Measurements from ENCODE around the gene PHKG2.
A peak's percentile ranks its signal among the peaks of the same experiment; 100 is the strongest.

PHKG2 gene

GRCh38 chr16:30756781-30757100, 8.5 kb downstream of the PHKG2 start:
- no peak for DNase-seq (ENCODE audit: low read depth in 2 of 2)

- DNase-seq (ENCODE audit: low read depth in 2 of 2), result no peak
These were observed 9.1 kb downstream of the PHKG2 start for GRCh38 chr16:30757316-30757715.

GRCh38 chr16:30758988-30759491, 10.8 kb downstream of the PHKG2 start:
- no peak for DNase-seq (ENCODE audit: low read depth in 2 of 2)

GRCh38 chr16:30760001-30760559, 11.9 kb downstream of the PHKG2 start:
- no peak for DNase-seq (ENCODE audit: low read depth in 2 of 2)

GRCh38 chr16:30760577-30761426, 12.6 kb downstream of the PHKG2 start:
- DNase-seq (ENCODE audit: low read depth in 2 of 2), result no peak

GRCh38 chr16:30761427-30761927, 13.3 kb downstream of the PHKG2 start:
- peak in 1 of 2 donors; percentile 33 for DNase-seq (ENCODE audit: low read depth in 2 of 2)

GRCh38 chr16:30761928-30762902, 14.0 kb downstream of the PHKG2 start, which contains the start of the genes CFAP119 and RNF40:
Gene CFAP119, minus strand, starts transcription at chr16:30762062. Its CDS starts 314 bp downstream, at chr16:30761748.
Gene RNF40, plus strand, starts transcription at chr16:30762322. Its CDS starts 224 bp downstream, at chr16:30762546.
- peak; percentile 80 to 86 for DNase-seq (ENCODE audit: low read depth in 2 of 2)

GRCh38 chr16:30762991-30763725, 14.9 kb downstream of the PHKG2 start:
- DNase-seq (ENCODE audit: low read depth in 2 of 2), result no peak

- DNase-seq (ENCODE audit: low read depth in 2 of 2), result no peak
These were observed 15.9 kb downstream of the PHKG2 start for GRCh38 chr16:30764086-30764485.

- DNase-seq (ENCODE audit: low read depth in 2 of 2), result no peak
These were observed 16.7 kb downstream of the PHKG2 start for GRCh38 chr16:30764816-30765465.

- DNase-seq (ENCODE audit: low read depth in 2 of 2), result no peak
These were observed 18.1 kb downstream of the PHKG2 start for GRCh38 chr16:30766206-30766932.

GRCh38 chr16:30766933-30767284, 18.7 kb downstream of the PHKG2 start:
- no peak for DNase-seq (ENCODE audit: low read depth in 2 of 2)

- DNase-seq (ENCODE audit: low read depth in 2 of 2), result no peak
These were observed 19.7 kb downstream of the PHKG2 start for GRCh38 chr16:30767767-30768465.

GRCh38 chr16:30768583-30769181, 20.5 kb downstream of the PHKG2 start:
- no peak for DNase-seq (ENCODE audit: low read depth in 2 of 2)

- DNase-seq (ENCODE audit: low read depth in 2 of 2), result no peak
These were observed 21.3 kb downstream of the PHKG2 start for GRCh38 chr16:30769379-30770089.

- DNase-seq (ENCODE audit: low read depth in 2 of 2), result no peak
These were observed 23.5 kb downstream of the PHKG2 start for GRCh38 chr16:30771726-30772125.

GRCh38 chr16:30773826-30774225, 25.6 kb downstream of the PHKG2 start:
- no peak for DNase-seq (ENCODE audit: low read depth in 2 of 2)

Data from stimulated activated CD8-positive, alpha-beta memory T cell treated with anti-CD3 and anti-CD28 coated beads, Interleukin-7, amount 100 ng/mL, for 4 hours (primary cell).